Stomach (tissue), 4 donors: ENCODE measurements around the gene ZNF32.

Experiments
- CTCF ChIP-seq, 7 experiments: fragments of 450-650 bp in 4 of 7; fragments of 200-600 bp in 3 of 7; sonication (generic) in 3 of 7; IDR thresholded peaks; one replicate each; pipeline ENCODE4 v1.5.1; 2016 to 2019; ENCODE audit warnings: antibody characterized with exemption in 7 of 7, control low read depth in 2 of 7, mild to moderate bottlenecking in 1 of 7
- POLR2A ChIP-seq, 4 donors: fragments of 450-650 bp; IDR thresholded peaks; one replicate each; pipeline ENCODE4 v1.6.1; 2016; ENCODE audit warnings: antibody characterized with exemption in 4 of 4, control low read depth in 2 of 4, mild to moderate bottlenecking in 1 of 4, moderate library complexity in 1 of 4
- POLR2AphosphoS5 ChIP-seq, 3 donors: sonication (generic); formaldehyde crosslinking; IDR thresholded peaks; one replicate each; pipeline ENCODE4 v1.6.1; 2016; ENCODE audit warnings: antibody characterized with exemption in 3 of 3

GRCh38 chr10:43628956-43629355 lies 19.7 kb downstream of the ZNF32 start:
- TF ChIP-seq CTCF (IDR thresholded peaks at IDR 0.05) (no peak), POLR2A (IDR thresholded peaks at IDR 0.05) (no peak), POLR2AphosphoS5 (IDR thresholded peaks at IDR 0.05) (no peak)
